Measurements from ENCODE around the gene OBSL1.

OBSL1 gene

GRCh38 chr2:219530048-219530963 is 41.0 kb downstream of the OBSL1 start:
- DNase-seq (ENCODE audit: low spot score) = peak; percentile 89

- no peak for DNase-seq (ENCODE audit: low spot score)
These were observed 43.9 kb downstream of the OBSL1 start for GRCh38 chr2:219527472-219527871.

GRCh38 chr2:219527076-219527394 is 44.3 kb downstream of the OBSL1 start:
- DNase-seq (ENCODE audit: low spot score) = no peak

- no peak for DNase-seq (ENCODE audit: low spot score)
These were observed 44.8 kb downstream of the OBSL1 start for GRCh38 chr2:219526320-219527075.

- no peak for DNase-seq (ENCODE audit: low spot score)
These were observed 45.7 kb downstream of the OBSL1 start for GRCh38 chr2:219525533-219526232.

GRCh38 chr2:219524817-219525216 is 46.5 kb downstream of the OBSL1 start:
- no peak for DNase-seq (ENCODE audit: low spot score)

- DNase-seq (ENCODE audit: low spot score) = no peak
These were observed 48.2 kb downstream of the OBSL1 start for GRCh38 chr2:219523031-219523671.

GRCh38 chr2:219522111-219523030 is 49.0 kb downstream of the OBSL1 start:
- DNase-seq (ENCODE audit: low spot score) = no peak

GRCh38 chr2:219521066-219521880 is 50.1 kb downstream of the OBSL1 start:
- no peak for DNase-seq (ENCODE audit: low spot score)

GRCh38 chr2:219520079-219520478 is 51.3 kb downstream of the OBSL1 start:
- DNase-seq (ENCODE audit: low spot score) = no peak

- no peak for DNase-seq (ENCODE audit: low spot score)
These were observed 51.8 kb downstream of the OBSL1 start for GRCh38 chr2:219519526-219519916.

GRCh38 chr2:219517954-219518778 is 53.2 kb downstream of the OBSL1 start:
- no peak for DNase-seq (ENCODE audit: low spot score)

- DNase-seq (ENCODE audit: low spot score) = no peak
These were observed 54.5 kb downstream of the OBSL1 start for GRCh38 chr2:219516888-219517287.

GRCh38 chr2:219515874-219516629 is 55.3 kb downstream of the OBSL1 start:
- DNase-seq (ENCODE audit: low spot score) = no peak

GRCh38 chr2:219514836-219515235 is 56.5 kb downstream of the OBSL1 start:
- DNase-seq (ENCODE audit: low spot score) = no peak

- DNase-seq (ENCODE audit: low spot score) = no peak
These were observed 57.1 kb downstream of the OBSL1 start, which contains the start of gene ASIC4 for GRCh38 chr2:219514196-219514761. ASIC4 (plus strand) TSS chr2:219514482; CDS start chr2:219514725, 243 bp downstream.

GRCh38 chr2:219513787-219514186 is 57.6 kb downstream of the OBSL1 start:
- no peak for DNase-seq (ENCODE audit: low spot score)
